ENCODE results near the gene SLC9C2. TPM values are rescaled to one million over a fixed set of nuclear protein-coding genes. Genes with fewer than 3 reads are reported as not detected.
"Not testable (repeated sequence)": the region's sequence is repeated elsewhere in the genome, so short reads cannot be mapped to it uniquely, and the experiment has no call there.

SLC9C2 gene
- total RNA-seq, 1 experiment from 2014 or later, result not detected

- no peak overlapping the region for H3K4me3 Mint-ChIP-seq (ENCODE audit: unreplicated experiment)
- H3K9me3 Mint-ChIP-seq (ENCODE audit: unreplicated experiment), result peaks cover 21% of the 10 kb centered on the region
- H3K4me1 Mint-ChIP-seq (ENCODE audit: insufficient read depth, unreplicated experiment), result no peaks in the 10 kb centered on the region
- no peak overlapping the region for H3K27ac Mint-ChIP-seq (ENCODE audit: low read depth, unreplicated experiment)
- H3K36me3 Mint-ChIP-seq (ENCODE audit: insufficient read depth, unreplicated experiment), result no peaks in the 10 kb centered on the region
- TF ChIP-seq CTCF (IDR thresholded peaks at IDR 0.05; ENCODE audit: unreplicated experiment), result no peak
- intact Hi-C loops (cut with micrococcal nuclease), result no loop called here
- DNase-seq (ENCODE audit: unreplicated experiment), result peak; percentile 10
- BruUV-seq (replicated peaks), result no TSS peak
- CTCF ChIA-PET, result interaction anchor here (0.7 to 2.0 kb wide), 3 partner anchors 10 to 688 kb away, joined by 4 to 6 read pairs (median 4); no protein-coding TSS in a partner anchor
- no peaks in the 10 kb centered on the region for H3K27me3 Mint-ChIP-seq (ENCODE audit: insufficient read depth, unreplicated experiment)
- POLR2A ChIA-PET, result interaction anchor here (0.7 kb wide), 1 partner anchor 129 kb away, joined by 3 read pairs; no protein-coding TSS in a partner anchor
These were observed 26.0 kb upstream of the SLC9C2 start for GRCh38 chr1:173628888-173629287.

- no peak overlapping the region for H3K4me3 Mint-ChIP-seq (ENCODE audit: unreplicated experiment)
- DNase-seq (ENCODE audit: unreplicated experiment), result no peak
- H3K9me3 Mint-ChIP-seq (ENCODE audit: unreplicated experiment), result peaks cover 18% of the 10 kb centered on the region
- no peak overlapping the region for H3K27ac Mint-ChIP-seq (ENCODE audit: low read depth, unreplicated experiment)
- intact Hi-C loops (cut with micrococcal nuclease), result no loop called here
- POLR2A ChIA-PET, result interaction anchor here (0.8 to 1.0 kb wide), 2 partner anchors 9 to 22 kb away, joined by 3 read pairs; no protein-coding TSS in a partner anchor
- no peaks in the 10 kb centered on the region for H3K4me1 Mint-ChIP-seq (ENCODE audit: insufficient read depth, unreplicated experiment)
- BruUV-seq (replicated peaks), result no TSS peak
- CTCF ChIA-PET, result interaction anchor here (1.0 to 2.0 kb wide), 4 partner anchors 12 to 197 kb away, joined by 3 to 4 read pairs (median 4); no protein-coding TSS in a partner anchor
- no peaks in the 10 kb centered on the region for H3K27me3 Mint-ChIP-seq (ENCODE audit: insufficient read depth, unreplicated experiment)
- H3K36me3 Mint-ChIP-seq (ENCODE audit: insufficient read depth, unreplicated experiment), result no peaks in the 10 kb centered on the region
- no peak for TF ChIP-seq CTCF (IDR thresholded peaks at IDR 0.05; ENCODE audit: unreplicated experiment)
These were observed 24.4 kb upstream of the SLC9C2 start for GRCh38 chr1:173627269-173627668.

- no peaks in the 10 kb centered on the region for H3K4me1 Mint-ChIP-seq (ENCODE audit: insufficient read depth, unreplicated experiment)
- DNase-seq (ENCODE audit: unreplicated experiment), result no peak
- no TSS peak for BruUV-seq (replicated peaks)
- peaks cover 26% of the 10 kb centered on the region for H3K9me3 Mint-ChIP-seq (ENCODE audit: unreplicated experiment)
- H3K27me3 Mint-ChIP-seq (ENCODE audit: insufficient read depth, unreplicated experiment), result no peaks in the 10 kb centered on the region
- H3K4me3 Mint-ChIP-seq (ENCODE audit: unreplicated experiment), result no peak overlapping the region
- ChIA-PET CTCF (no interaction called here), POLR2A (interaction anchor here (0.7 kb wide), 1 partner anchor 1258 kb away, joined by 3 read pairs; no protein-coding TSS in a partner anchor)
- H3K27ac Mint-ChIP-seq (ENCODE audit: low read depth, unreplicated experiment), result no peak overlapping the region
- TF ChIP-seq CTCF (IDR thresholded peaks at IDR 0.05; ENCODE audit: unreplicated experiment), result no peak
- H3K36me3 Mint-ChIP-seq (ENCODE audit: insufficient read depth, unreplicated experiment), result no peaks in the 10 kb centered on the region
- intact Hi-C loops (cut with micrococcal nuclease), result no loop called here
These were observed 14.0 kb upstream of the SLC9C2 start for GRCh38 chr1:173616859-173617258.

- H3K27ac Mint-ChIP-seq (ENCODE audit: low read depth, unreplicated experiment); POLR2A ChIA-PET; DNase-seq (ENCODE audit: unreplicated experiment); H3K36me3 Mint-ChIP-seq (ENCODE audit: insufficient read depth, unreplicated experiment); H3K4me3 Mint-ChIP-seq (ENCODE audit: unreplicated experiment); intact Hi-C loops (cut with micrococcal nuclease); H3K4me1 Mint-ChIP-seq (ENCODE audit: insufficient read depth, unreplicated experiment); BruUV-seq (replicated peaks); H3K27me3 Mint-ChIP-seq (ENCODE audit: insufficient read depth, unreplicated experiment): not testable (repeated sequence)
- CTCF ChIA-PET, result interaction anchor here (0.6 kb wide), 1 partner anchor 868 kb away, joined by 3 read pairs; no protein-coding TSS in a partner anchor
- H3K9me3 Mint-ChIP-seq (ENCODE audit: unreplicated experiment), result peaks cover 10% of the 10 kb centered on the region
These were observed 10.2 kb upstream of the SLC9C2 start for GRCh38 chr1:173613086-173613485.
